ENCODE data around the gene SMYD4.
"Not testable (repeated sequence)": the region's sequence is repeated elsewhere in the genome, so short reads cannot be mapped to it uniquely, and the experiment has no call there.

SMYD4 gene

GRCh38 chr17:1829592-1830257 is at the start of gene SMYD4, which contains the start of gene RPA1:
Gene SMYD4 (minus strand): TSS chr17:1829902. CDS start chr17:1827994, 1,908 bp downstream.
Gene RPA1 (plus strand): TSS chr17:1830005. CDS start chr17:1830094, 89 bp downstream.
- peak; percentile 86 for DNase-seq

GRCh38 chr17:1878419-1879121 is 48.9 kb upstream of the SMYD4 start:
- DNase-seq = no peak

- DNase-seq = no peak
Measured at GRCh38 chr17:1875597-1875996, 45.9 kb upstream of the SMYD4 start.

GRCh38 chr17:1873418-1873817 is 43.7 kb upstream of the SMYD4 start:
- DNase-seq = no peak

GRCh38 chr17:1872976-1873375 is 43.3 kb upstream of the SMYD4 start:
- DNase-seq = no peak

GRCh38 chr17:1872254-1872653 is 42.6 kb upstream of the SMYD4 start:
- no peak for DNase-seq

GRCh38 chr17:1871756-1872155 is 42.1 kb upstream of the SMYD4 start:
- no peak for DNase-seq

GRCh38 chr17:1870592-1870991 is 40.9 kb upstream of the SMYD4 start:
- DNase-seq = no peak

- DNase-seq = no peak
Measured at GRCh38 chr17:1868090-1868489, 38.4 kb upstream of the SMYD4 start.

- no peak for DNase-seq
Measured at GRCh38 chr17:1867307-1867706, 37.6 kb upstream of the SMYD4 start.

GRCh38 chr17:1865252-1866037 is 35.7 kb upstream of the SMYD4 start:
- peak; percentile 40 for DNase-seq

GRCh38 chr17:1861391-1862010 is 31.8 kb upstream of the SMYD4 start:
- no peak for DNase-seq

GRCh38 chr17:1860978-1861377 is 31.3 kb upstream of the SMYD4 start:
- DNase-seq = no peak

GRCh38 chr17:1856462-1856861 is 26.8 kb upstream of the SMYD4 start:
- DNase-seq = not testable (repeated sequence)

GRCh38 chr17:1853698-1854097 is 24.0 kb upstream of the SMYD4 start:
- no peak for DNase-seq

- no peak for DNase-seq
Measured at GRCh38 chr17:1852327-1852726, 22.6 kb upstream of the SMYD4 start.

- DNase-seq = no peak
Measured at GRCh38 chr17:1847191-1847590, 17.5 kb upstream of the SMYD4 start.

GRCh38 chr17:1843947-1844346 is 14.2 kb upstream of the SMYD4 start:
- DNase-seq = no peak

- DNase-seq = no peak
Measured at GRCh38 chr17:1839516-1839915, 9.8 kb upstream of the SMYD4 start.

GRCh38 chr17:1834380-1835149 is 4.9 kb upstream of the SMYD4 start:
- DNase-seq = no peak

- DNase-seq = no peak
Measured at GRCh38 chr17:1830288-1830687, 586 bp upstream of the SMYD4 start.

GRCh38 chr17:1829216-1829591 is 498 bp downstream of the SMYD4 start:
- DNase-seq = no peak
